ENCODE data around the gene FOS.

The FOS gene

GRCh38 chr14:75318353-75318752 lies 39.7 kb downstream of the FOS start:
- DNase-seq (ENCODE audit: low read depth in 2 of 2) = no peak

- DNase-seq (ENCODE audit: low read depth in 2 of 2) = no peak
Observed at GRCh38 chr14:75319021-75319420, 40.4 kb downstream of the FOS start.

GRCh38 chr14:75320196-75320595 lies 41.6 kb downstream of the FOS start:
- DNase-seq (ENCODE audit: low read depth in 2 of 2) = no peak

GRCh38 chr14:75322746-75323145 lies 44.1 kb downstream of the FOS start:
- DNase-seq (ENCODE audit: low read depth in 2 of 2) = no peak

DNA sequence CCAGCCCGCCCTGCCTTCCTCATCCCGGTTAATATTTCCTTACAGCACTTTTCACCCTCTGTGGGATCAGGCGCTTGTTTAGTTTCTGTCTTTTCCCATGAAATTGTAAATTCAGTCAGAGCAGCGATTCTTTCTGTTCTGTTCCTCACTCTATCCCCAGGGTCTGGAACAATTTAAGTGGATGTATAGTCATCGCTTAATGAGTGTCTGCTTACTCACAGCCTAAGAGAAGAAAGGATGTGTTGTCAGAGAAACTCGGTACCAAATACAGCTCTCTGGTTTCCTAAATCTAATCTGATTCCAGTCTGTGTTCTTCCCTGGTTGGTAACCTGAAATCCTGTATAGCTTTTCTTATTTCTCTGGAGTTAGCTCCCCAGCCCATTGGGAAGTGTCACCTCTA lies 44.9 kb downstream of the FOS start:
- no peak for DNase-seq (ENCODE audit: low read depth in 2 of 2)

GRCh38 chr14:75328558-75329155 lies 50.0 kb downstream of the FOS start:
- no peak for DNase-seq (ENCODE audit: low read depth in 2 of 2)

DNA sequence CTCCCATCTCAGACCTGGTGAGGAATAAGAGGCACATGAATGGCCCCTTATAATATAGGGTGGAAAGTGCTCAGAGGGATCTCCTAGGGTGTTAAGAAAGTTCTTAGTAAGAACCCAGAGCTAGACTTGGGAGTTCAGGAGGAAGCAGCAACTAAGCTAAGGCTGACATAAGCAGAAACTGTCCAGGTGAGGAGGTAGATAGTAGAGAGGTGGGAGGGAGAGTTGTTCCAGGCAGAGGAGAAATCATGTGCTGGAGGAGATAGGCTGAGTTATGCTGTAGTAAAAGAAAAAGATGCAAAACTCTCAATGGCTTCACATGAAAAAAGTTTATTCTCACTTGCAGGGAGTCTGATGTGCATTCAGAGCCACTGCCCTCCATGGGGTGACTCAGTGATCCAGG lies 50.7 kb downstream of the FOS start:
- DNase-seq (ENCODE audit: low read depth in 2 of 2) = no peak

- DNase-seq (ENCODE audit: low read depth in 2 of 2) = no peak
Observed at GRCh38 chr14:75331471-75331870, 52.8 kb downstream of the FOS start.

All from activated CD4-positive, alpha-beta T cell treated with anti-CD3 and anti-CD28 coated beads for 24 hours (primary cell).